Measurements from ENCODE around the gene STOX1. TPM values are rescaled to one million over a fixed set of nuclear protein-coding genes. Genes with fewer than 3 reads are reported as not detected.

Gene STOX1
- total and polyA plus RNA-seq, 2 of the 13 experiments (the other 11 are each of a cell fraction or from before 2014, with no cell fraction given) = 2.5 to 6.0 TPM

GRCh38 chr10:68897336-68897741 is 70.0 kb downstream of the STOX1 start (continued):
- TF ChIP-seq CTCF (CRISPR knock-in tag; IDR thresholded peaks at IDR 0.05) = peak; percentile 83
- no peak for TF ChIP-seq ZFP90 (CRISPR knock-in tag; IDR thresholded peaks at IDR 0.05; ENCODE audit: borderline replicate concordance)
- no peak for TF ChIP-seq PCBP2 (optimal IDR thresholded peaks at IDR 0.05; ENCODE audit: low read depth, low read length, poor library complexity, severe bottlenecking)
- TF ChIP-seq SOX13 (IDR thresholded peaks at IDR 0.05) = no peak
- TF ChIP-seq SOX13 (CRISPR knock-in tag; conservative IDR thresholded peaks at IDR 0.05 in 1 of 2, IDR thresholded peaks at IDR 0.05 in 1 of 2) = no peak
- no peak for TF ChIP-seq FOXK2 (IDR thresholded peaks at IDR 0.05)
- TF ChIP-seq KLF16 (CRISPR knock-in tag; IDR thresholded peaks at IDR 0.05) = 0 out of 4 replicates have a peak, but pooled peaks of 1 of the 2 experiments have one; percentile 33
- TF ChIP-seq MIXL1 (CRISPR knock-in tag; IDR thresholded peaks at IDR 0.05) = 0 out of 2 replicates have a peak, but pooled peaks have one; percentile 20
- TF ChIP-seq SMC3 (IDR thresholded peaks at IDR 0.05; ENCODE audit: low read length) = peak; percentile 90
- TF ChIP-seq ATF5 (CRISPR knock-in tag; IDR thresholded peaks at IDR 0.05; ENCODE audit: low read depth) = no peak
- TF ChIP-seq SAP130 (CRISPR knock-in tag; IDR thresholded peaks at IDR 0.05; ENCODE audit: low read depth) = no peak
- TF ChIP-seq ZNF577 (CRISPR knock-in tag; IDR thresholded peaks at IDR 0.05; ENCODE audit: borderline replicate concordance, low read depth) = no peak
